SKM-1 treated with dmso at 0.1 percent for 144 hours (cell line): ENCODE measurements around the gene KREMEN1.

Source experiments
- DNase-seq: peaks from one replicate; lab custom pipeline; 2025; ENCODE audit not compliant: unreplicated experiment; lab: John Stamatoyannopoulos, UW

The KREMEN1 gene

GRCh38 chr22:29128891-29129807 is 56.3 kb downstream of the KREMEN1 start:
- DNase-seq = no peak

- DNase-seq = no peak
Observed at GRCh38 chr22:29129808-29130140, 56.9 kb downstream of the KREMEN1 start.

GRCh38 chr22:29130476-29130875 is 57.6 kb downstream of the KREMEN1 start:
- DNase-seq = no peak

GRCh38 chr22:29133603-29134133 is 60.8 kb downstream of the KREMEN1 start:
- no peak for DNase-seq

- DNase-seq = no peak
Observed at GRCh38 chr22:29134448-29134847, 61.6 kb downstream of the KREMEN1 start.

GRCh38 chr22:29136782-29137700 is 64.2 kb downstream of the KREMEN1 start:
- no peak for DNase-seq

GRCh38 chr22:29138556-29139305 is 65.9 kb downstream of the KREMEN1 start:
- no peak for DNase-seq

GRCh38 chr22:29139965-29140782 is 67.3 kb downstream of the KREMEN1 start:
- no peak for DNase-seq

- DNase-seq = no peak
Observed at GRCh38 chr22:29141078-29141688, 68.3 kb downstream of the KREMEN1 start.

GRCh38 chr22:29142116-29142515 is 69.3 kb downstream of the KREMEN1 start:
- no peak for DNase-seq

- DNase-seq = no peak
Observed at GRCh38 chr22:29143941-29144785, 71.3 kb downstream of the KREMEN1 start.

GRCh38 chr22:29144786-29145160 is 71.9 kb downstream of the KREMEN1 start:
- DNase-seq = no peak

- no peak for DNase-seq
Observed at GRCh38 chr22:29145321-29146072, 72.7 kb downstream of the KREMEN1 start.

GRCh38 chr22:29146091-29146560 is 73.3 kb downstream of the KREMEN1 start:
- no peak for DNase-seq

GRCh38 chr22:29146771-29147170 is 73.9 kb downstream of the KREMEN1 start:
- DNase-seq = no peak

- DNase-seq = no peak
Observed at GRCh38 chr22:29147331-29147899, 74.6 kb downstream of the KREMEN1 start.

- DNase-seq = no peak
Observed at GRCh38 chr22:29148036-29148435, 75.2 kb downstream of the KREMEN1 start.

GRCh38 chr22:29148826-29149225 is 76.0 kb downstream of the KREMEN1 start:
- DNase-seq = no peak
